Activated B cell treated with CpG ODN at 0.5 μM for 24 hours (primary cell): ENCODE measurements around the gene FBXL2. TPM values are rescaled to one million over a fixed set of nuclear protein-coding genes. Genes with fewer than 3 reads are reported as not detected.

ENCODE experiments used
- ATAC-seq: fragments of 200-7000 bp; cut with Tn5 transposase; one replicate; pipeline ENCODE4 v1.10.0; 2021; ENCODE audit warnings: low read depth, mild to moderate bottlenecking, moderate library complexity
- CTCF ChIA-PET: fragments of 350-600 bp; sonication (Branson Sonifier 250); formaldehyde crosslinking; loops from one replicate; lab custom pipeline; 2021; ENCODE audit warnings: antibody characterized with exemption; lab: Charles Lee
- POLR2A ChIA-PET: fragments of 350-600 bp; sonication (Branson Sonifier 250); formaldehyde crosslinking; loops from one replicate; lab custom pipeline; 2021; ENCODE audit warnings: antibody characterized with exemption; lab: Charles Lee
- DNase-seq: peaks from one replicate; pipeline ENCODE4 v3.0.0; 2022
- H3K27ac Mint-ChIP-seq: one replicate; pipeline ENCODE4 v1.8.0; 2020; ENCODE audit warnings: mixed read lengths
- H3K27me3 Mint-ChIP-seq: one replicate; pipeline ENCODE4 v1.8.0; 2021; ENCODE audit warnings: mixed read lengths
- H3K36me3 Mint-ChIP-seq: one replicate; pipeline ENCODE4 v1.8.0; 2021; ENCODE audit warnings: low read depth, mixed read lengths
- H3K4me1 Mint-ChIP-seq: one replicate; pipeline ENCODE4 v1.8.0; 2021; ENCODE audit warnings: mixed read lengths
- H3K4me3 Mint-ChIP-seq: one replicate; pipeline ENCODE4 v1.8.0; 2020; ENCODE audit warnings: mild to moderate bottlenecking, mixed read lengths
- H3K9me3 Mint-ChIP-seq: one replicate; pipeline ENCODE4 v1.8.0; 2020; ENCODE audit warnings: mixed read lengths
- CTCF ChIP-seq: fragments of 200-600 bp; IDR thresholded peaks from one replicate; pipeline ENCODE4 v1.8.0; 2022; ENCODE audit warnings: antibody characterized with exemption, mild to moderate bottlenecking
- intact Hi-C: fragments of 100-400 bp; cut with micrococcal nuclease; formaldehyde crosslinking; loops from one replicate; pipeline ENCODE4 v1.15.1; 2024
- total RNA-seq: library from RNA; stranded (reverse); gene quantifications from 2 replicates; pipeline ENCODE4 v1.2.3, GENCODE V29; 2022

FBXL2 gene
- not detected in 2 replicates for total RNA-seq

- Mint-ChIP-seq H3K9me3 (no peaks in the 10 kb centered on the region), H3K36me3 (no peaks in the 10 kb centered on the region), H3K27ac (no peak within 1 kb of the TSS), H3K27me3 (peaks cover 28% of the 10 kb centered on the region), H3K4me1 (peaks cover 8% of the 10 kb centered on the region), H3K4me3 (peak within 1 kb of the TSS; percentile 74)
- ATAC-seq, result peak; percentile 61
- TF ChIP-seq CTCF, result no peak
- peak; percentile 30 for DNase-seq
- POLR2A ChIA-PET, result interaction anchor here (0.6 kb wide), 1 partner anchor 1746 kb away, joined by 3 read pairs; no protein-coding TSS in a partner anchor
- CTCF ChIA-PET, result no interaction called here
- intact Hi-C loops, result no loop called here
Observed at GRCh38 chr3:33277193-33277882, at the start of gene FBXL2. TSS of gene FBXL2 (plus strand) at chr3:33277442. CDS start at chr3:33277513, 71 bp downstream.

DNA sequence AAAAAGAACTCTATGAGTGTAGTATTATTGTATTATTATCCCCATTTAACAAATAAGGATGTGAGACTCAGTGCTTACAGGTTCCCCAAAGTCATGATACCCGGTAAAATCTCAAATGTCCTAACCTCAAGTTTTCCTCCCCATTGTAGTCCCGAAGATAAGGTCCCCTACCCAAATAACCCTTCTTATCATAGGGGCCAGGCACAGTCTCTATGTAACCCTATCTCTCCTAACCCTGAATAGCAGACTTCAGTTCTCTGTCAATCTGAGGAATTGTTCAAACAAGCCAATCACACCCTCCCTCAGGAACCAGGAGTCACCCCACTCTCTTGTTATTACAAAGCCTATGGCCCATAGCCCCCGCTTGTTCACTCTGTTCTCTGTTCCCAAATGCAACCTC, 48.2 kb upstream of the FBXL2 start:
- H3K9me3 Mint-ChIP-seq, result no peaks in the 10 kb centered on the region
- H3K4me1 Mint-ChIP-seq, result peaks cover 3% of the 10 kb centered on the region
- H3K27me3 Mint-ChIP-seq, result peaks cover 2% of the 10 kb centered on the region
- ATAC-seq, result no peak
- ChIA-PET POLR2A (no interaction called here), CTCF (no interaction called here)
- no peak for DNase-seq
- H3K36me3 Mint-ChIP-seq, result no peaks in the 10 kb centered on the region
- TF ChIP-seq CTCF, result no peak
- no peak overlapping the region for H3K4me3 Mint-ChIP-seq
- no peak overlapping the region for H3K27ac Mint-ChIP-seq
- intact Hi-C loops, result no loop called here

DNA sequence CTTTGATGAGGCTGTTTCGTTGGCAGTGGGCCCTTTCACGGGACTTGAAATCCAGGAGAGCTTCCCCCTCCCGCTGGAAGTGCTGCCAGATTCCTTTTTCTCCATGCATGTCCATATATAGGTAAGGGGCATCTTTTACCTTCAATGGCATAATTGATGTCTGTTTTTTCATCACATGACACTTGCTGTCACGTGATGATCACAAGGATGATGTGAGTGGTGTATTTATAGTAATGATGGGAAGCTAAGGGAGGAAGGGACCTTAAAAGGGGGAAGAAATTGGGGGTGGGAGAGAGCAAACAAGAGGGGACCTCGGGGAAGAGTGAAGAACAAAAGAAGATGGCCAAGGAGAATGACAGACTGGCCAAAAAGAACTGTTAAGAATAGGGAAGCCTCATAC, 47.3 kb upstream of the FBXL2 start:
- no peaks in the 10 kb centered on the region for H3K9me3 Mint-ChIP-seq
- ChIA-PET POLR2A (no interaction called here), CTCF (interaction anchor here (1.0 kb wide), 1 partner anchor 16 kb away, joined by 3 read pairs; no protein-coding TSS in a partner anchor)
- H3K27me3 Mint-ChIP-seq, result peaks cover 3% of the 10 kb centered on the region
- H3K36me3 Mint-ChIP-seq, result no peaks in the 10 kb centered on the region
- ATAC-seq (no peak), DNase-seq (no peak)
- no peak for TF ChIP-seq CTCF
- no peak overlapping the region for H3K27ac Mint-ChIP-seq
- H3K4me1 Mint-ChIP-seq, result peaks cover 3% of the 10 kb centered on the region
- no peak overlapping the region for H3K4me3 Mint-ChIP-seq
- intact Hi-C loops, result no loop called here

- Mint-ChIP-seq H3K36me3 (no peaks in the 10 kb centered on the region), H3K4me3 (no peak overlapping the region), H3K27me3 (peaks cover 5% of the 10 kb centered on the region), H3K4me1 (peaks cover 3% of the 10 kb centered on the region), H3K9me3 (no peaks in the 10 kb centered on the region), H3K27ac (no peak overlapping the region)
- CTCF ChIA-PET, result no interaction called here
- no peak for DNase-seq
- intact Hi-C loops, result no loop called here
- POLR2A ChIA-PET, result no interaction called here
- no peak for TF ChIP-seq CTCF
- ATAC-seq, result no peak
Observed at GRCh38 chr3:33231756-33232465, 45.3 kb upstream of the FBXL2 start.

DNA sequence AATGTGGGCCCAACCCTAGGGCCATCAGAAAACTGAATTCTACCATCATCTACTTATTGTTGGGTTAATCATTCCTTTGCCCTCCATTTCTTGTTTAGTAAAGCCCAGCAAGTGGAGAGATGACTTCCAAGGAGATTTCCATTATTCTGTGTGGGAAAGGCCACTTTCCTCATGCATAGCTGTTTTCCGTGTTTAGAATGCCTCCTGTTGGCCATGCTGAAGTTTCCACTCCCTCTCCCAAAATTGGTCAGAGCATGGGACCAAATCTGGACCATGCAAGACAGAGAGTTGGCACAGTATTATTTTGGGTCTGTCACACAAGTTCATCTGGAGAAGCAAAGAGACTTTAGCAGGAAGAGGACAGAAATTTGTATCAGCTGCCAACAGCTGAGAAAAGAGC, 43.4 kb upstream of the FBXL2 start:
- H3K27me3 Mint-ChIP-seq, result peaks cover 14% of the 10 kb centered on the region
- no peak for TF ChIP-seq CTCF
- DNase-seq (no peak), ATAC-seq (no peak)
- H3K36me3 Mint-ChIP-seq, result no peaks in the 10 kb centered on the region
- H3K9me3 Mint-ChIP-seq, result peaks cover 3% of the 10 kb centered on the region
- CTCF ChIA-PET, result no interaction called here
- intact Hi-C loops, result no loop called here
- H3K4me1 Mint-ChIP-seq, result peaks cover 3% of the 10 kb centered on the region
- no peak overlapping the region for H3K4me3 Mint-ChIP-seq
- H3K27ac Mint-ChIP-seq, result no peak overlapping the region
- POLR2A ChIA-PET, result no interaction called here
